ENCODE results near the gene RUSC2. TPM values are rescaled to one million over a fixed set of nuclear protein-coding genes. Genes with fewer than 3 reads are reported as not detected.
A peak's percentile ranks its signal among the peaks of the same experiment; 100 is the strongest.
"Not testable (repeated sequence)": the region's sequence is repeated elsewhere in the genome, so short reads cannot be mapped to it uniquely, and the experiment has no call there.

RUSC2 gene
- total and polyA plus RNA-seq, 9 donors: 7.4 to 41.1 (median 26.4) TPM

GRCh38 chr9:35476596-35476995 lies 13.3 kb upstream of the RUSC2 start:
- H3K27me3 ChIP-seq: no peaks in the 10 kb centered on the region
- TF ChIP-seq EP300 (IDR thresholded peaks at IDR 0.05): no peak
- TF ChIP-seq, protein P1, sequence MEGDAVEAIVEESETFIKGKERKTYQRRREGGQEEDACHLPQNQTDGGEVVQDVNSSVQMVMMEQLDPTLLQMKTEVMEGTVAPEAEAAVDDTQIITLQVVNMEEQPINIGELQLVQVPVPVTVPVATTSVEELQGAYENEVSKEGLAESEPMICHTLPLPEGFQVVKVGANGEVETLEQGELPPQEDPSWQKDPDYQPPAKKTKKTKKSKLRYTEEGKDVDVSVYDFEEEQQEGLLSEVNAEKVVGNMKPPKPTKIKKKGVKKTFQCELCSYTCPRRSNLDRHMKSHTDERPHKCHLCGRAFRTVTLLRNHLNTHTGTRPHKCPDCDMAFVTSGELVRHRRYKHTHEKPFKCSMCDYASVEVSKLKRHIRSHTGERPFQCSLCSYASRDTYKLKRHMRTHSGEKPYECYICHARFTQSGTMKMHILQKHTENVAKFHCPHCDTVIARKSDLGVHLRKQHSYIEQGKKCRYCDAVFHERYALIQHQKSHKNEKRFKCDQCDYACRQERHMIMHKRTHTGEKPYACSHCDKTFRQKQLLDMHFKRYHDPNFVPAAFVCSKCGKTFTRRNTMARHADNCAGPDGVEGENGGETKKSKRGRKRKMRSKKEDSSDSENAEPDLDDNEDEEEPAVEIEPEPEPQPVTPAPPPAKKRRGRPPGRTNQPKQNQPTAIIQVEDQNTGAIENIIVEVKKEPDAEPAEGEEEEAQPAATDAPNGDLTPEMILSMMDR (IDR thresholded peaks at IDR 0.05): no peak
- no peak for TF ChIP-seq POLR2A (IDR thresholded peaks at IDR 0.05)
- WGBS, 3 donors: 75 to 82% (median 81%) methylated on average over 8 of the region's 8 CpGs
- H3K27ac ChIP-seq: no peak overlapping the region
- H3K4me3 ChIP-seq: no peak overlapping the region
- H3K36me3 ChIP-seq: no peaks in the 10 kb centered on the region
- intact Hi-C loops (cut with DNase I): loop anchor here in 3 of 4 donors (2.0 to 10.0 kb wide), 4 partner anchors 76 to 362 kb away; partner anchors contain the start of gene ATOSB (in 2 of the 3)
- no peaks in the 10 kb centered on the region for H3K4me1 ChIP-seq (ENCODE audit: insufficient read depth)
- no peak for DNase-seq
- H3K9me3 ChIP-seq: no peaks in the 10 kb centered on the region

- not testable (repeated sequence) for H3K4me3 ChIP-seq; H3K4me1 ChIP-seq (ENCODE audit: insufficient read depth); H3K27me3 ChIP-seq; H3K36me3 ChIP-seq; H3K27ac ChIP-seq; H3K9me3 ChIP-seq
- 14 to 17% (median 16%) methylated on average over 5 of the region's 5 CpGs for WGBS, 3 donors
- DNase-seq: peak in 4 of 5 donors; percentile 36 to 52 (median 44)
- TF ChIP-seq, protein P1 (IDR thresholded peaks at IDR 0.05): peak; percentile 44 to 64 (median 55)
- intact Hi-C loops (cut with DNase I): loop anchor here in 3 of 4 donors (2.0 to 10.0 kb wide), 4 partner anchors 75 to 363 kb away; partner anchors contain the start of gene ATOSB (in 2 of the 3)
Measured at GRCh38 chr9:35477211-35477855, 12.6 kb upstream of the RUSC2 start.

GRCh38 chr9:35478871-35479270 lies 11.0 kb upstream of the RUSC2 start:
- Histone ChIP-seq H3K27ac (no peak overlapping the region), H3K4me3 (no peak overlapping the region), H3K36me3 (no peaks in the 10 kb centered on the region), H3K27me3 (no peaks in the 10 kb centered on the region), H3K9me3 (no peaks in the 10 kb centered on the region), H3K4me1 (ENCODE audit: insufficient read depth) (no peaks in the 10 kb centered on the region)
- DNase-seq: no peak
- TF ChIP-seq, protein P1 (IDR thresholded peaks at IDR 0.05): no peak
- TF ChIP-seq POLR2A (IDR thresholded peaks at IDR 0.05) (no peak), EP300 (IDR thresholded peaks at IDR 0.05) (no peak)
- intact Hi-C loops (cut with DNase I): loop anchor here in 2 of 4 donors (5.0 to 10.0 kb wide), 3 partner anchors 73 to 364 kb away; partner anchors contain the start of gene ATOSB (in 2 of the 2)
- WGBS, 3 donors: 30 to 54% (median 49%) methylated on average over 1 of the region's 1 CpG

- H3K9me3 ChIP-seq: no peaks in the 10 kb centered on the region
- no peaks in the 10 kb centered on the region for H3K36me3 ChIP-seq
- no peaks in the 10 kb centered on the region for H3K4me1 ChIP-seq (ENCODE audit: insufficient read depth)
- H3K27ac ChIP-seq: no peak overlapping the region
- 75 to 83% (median 83%) methylated on average over 4 of the region's 4 CpGs for WGBS, 3 donors
- intact Hi-C loops (cut with DNase I): loop anchor here in 1 of 4 donors (10.0 kb wide), 1 partner anchor 367 kb away; the partner anchor contains the start of gene ATOSB
- peak in 1 of 5 donors; percentile 28 for DNase-seq
- no peaks in the 10 kb centered on the region for H3K27me3 ChIP-seq
- H3K4me3 ChIP-seq: no peak overlapping the region
- TF ChIP-seq, protein P1 (IDR thresholded peaks at IDR 0.05): no peak
- no peak for TF ChIP-seq EP300 (IDR thresholded peaks at IDR 0.05)
- TF ChIP-seq POLR2A (IDR thresholded peaks at IDR 0.05): no peak
Measured at GRCh38 chr9:35481347-35481975, 8.4 kb upstream of the RUSC2 start.

Measured in ovary (tissue), 9 donors.